Upper lobe of right lung (tissue), 1 donor: ENCODE results near the gene PIGV. TPM values are rescaled to one million over a fixed set of nuclear protein-coding genes. Genes with fewer than 3 reads are reported as not detected.
A peak's percentile ranks its signal among the peaks of the same experiment; 100 is the strongest.

ENCODE experiments used
- ATAC-seq: fragments of 200-7000 bp; cut with Tn5 transposase; one replicate; pipeline ENCODE4 v1.9.1; 2020; ENCODE audit warnings: mild to moderate bottlenecking, moderate library complexity
- DNase-seq: peaks from one replicate; pipeline ENCODE4 v3.0.0-alpha.2; 2020
- H3K27ac ChIP-seq: fragments of 200-600 bp; one replicate; pipeline ENCODE4 v1.8.0; 2022
- H3K27me3 ChIP-seq: fragments of 200-600 bp; one replicate; pipeline ENCODE4 v1.8.0; 2022; ENCODE audit warnings: mild to moderate bottlenecking
- H3K36me3 ChIP-seq: fragments of 200-600 bp; one replicate; pipeline ENCODE4 v1.8.0; 2022
- H3K4me1 ChIP-seq: fragments of 200-600 bp; one replicate; pipeline ENCODE4 v1.8.0; 2022
- H3K4me3 ChIP-seq: fragments of 200-600 bp; one replicate; pipeline ENCODE4 v1.8.0; 2022; ENCODE audit warnings: mild to moderate bottlenecking
- H3K9me3 ChIP-seq: fragments of 200-600 bp; one replicate; pipeline ENCODE4 v1.8.0; 2022
- intact Hi-C: fragments of 100-400 bp; cut with DNase I; formaldehyde crosslinking; loops from one replicate; pipeline ENCODE4 v1.11.0; 2022
- total RNA-seq: library from RNA; stranded (reverse); fragmentation: NEBNext Ultra II Directional; extraction: Animal tissue kit (Norgen Biotek cat#: 25700); gene quantifications from one replicate; pipeline ENCODE4 v1.2.1, GENCODE V29; 2021
- TF ChIP-seq, protein P1 (sequence below): fragments of 200-600 bp; IDR thresholded peaks from one replicate; pipeline ENCODE4 v1.8.0; 2022; ENCODE audit warnings: antibody characterized with exemption
- donor health status: DM: no; HTN: yes; CAD: no; lungs with severe emphysema.

Gene PIGV
- total RNA-seq, 1 donor from 2014 or later, result 16.7 TPM

GRCh38 chr1:26782521-26783212, 5.1 kb upstream of the PIGV start:
- ATAC-seq (no peak), DNase-seq (no peak)
- intact Hi-C loops, result loop anchor here (10.0 kb wide), 1 partner anchor 88 kb away; the partner anchor contains the start of gene ARID1A
- Histone ChIP-seq H3K4me3 (no peak overlapping the region), H3K27me3 (no peaks in the 10 kb centered on the region), H3K36me3 (peaks cover 52% of the 10 kb centered on the region), H3K4me1 (peaks cover 45% of the 10 kb centered on the region), H3K27ac (no peak overlapping the region), H3K9me3 (no peaks in the 10 kb centered on the region)
- TF ChIP-seq, protein P1, sequence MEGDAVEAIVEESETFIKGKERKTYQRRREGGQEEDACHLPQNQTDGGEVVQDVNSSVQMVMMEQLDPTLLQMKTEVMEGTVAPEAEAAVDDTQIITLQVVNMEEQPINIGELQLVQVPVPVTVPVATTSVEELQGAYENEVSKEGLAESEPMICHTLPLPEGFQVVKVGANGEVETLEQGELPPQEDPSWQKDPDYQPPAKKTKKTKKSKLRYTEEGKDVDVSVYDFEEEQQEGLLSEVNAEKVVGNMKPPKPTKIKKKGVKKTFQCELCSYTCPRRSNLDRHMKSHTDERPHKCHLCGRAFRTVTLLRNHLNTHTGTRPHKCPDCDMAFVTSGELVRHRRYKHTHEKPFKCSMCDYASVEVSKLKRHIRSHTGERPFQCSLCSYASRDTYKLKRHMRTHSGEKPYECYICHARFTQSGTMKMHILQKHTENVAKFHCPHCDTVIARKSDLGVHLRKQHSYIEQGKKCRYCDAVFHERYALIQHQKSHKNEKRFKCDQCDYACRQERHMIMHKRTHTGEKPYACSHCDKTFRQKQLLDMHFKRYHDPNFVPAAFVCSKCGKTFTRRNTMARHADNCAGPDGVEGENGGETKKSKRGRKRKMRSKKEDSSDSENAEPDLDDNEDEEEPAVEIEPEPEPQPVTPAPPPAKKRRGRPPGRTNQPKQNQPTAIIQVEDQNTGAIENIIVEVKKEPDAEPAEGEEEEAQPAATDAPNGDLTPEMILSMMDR, result no peak

GRCh38 chr1:26783646-26784022, 4.1 kb upstream of the PIGV start:
- ATAC-seq, result no peak
- no peak for DNase-seq
- no peaks in the 10 kb centered on the region for H3K27me3 ChIP-seq
- no peaks in the 10 kb centered on the region for H3K9me3 ChIP-seq
- intact Hi-C loops, result loop anchor here (10.0 kb wide), 1 partner anchor 89 kb away; the partner anchor contains the start of gene ARID1A
- H3K4me3 ChIP-seq, result no peak overlapping the region
- peaks cover 42% of the 10 kb centered on the region for H3K36me3 ChIP-seq
- H3K4me1 ChIP-seq, result peaks cover 45% of the 10 kb centered on the region
- peak overlapping the region; percentile 100 for H3K27ac ChIP-seq
- TF ChIP-seq, protein P1, result no peak

DNA sequence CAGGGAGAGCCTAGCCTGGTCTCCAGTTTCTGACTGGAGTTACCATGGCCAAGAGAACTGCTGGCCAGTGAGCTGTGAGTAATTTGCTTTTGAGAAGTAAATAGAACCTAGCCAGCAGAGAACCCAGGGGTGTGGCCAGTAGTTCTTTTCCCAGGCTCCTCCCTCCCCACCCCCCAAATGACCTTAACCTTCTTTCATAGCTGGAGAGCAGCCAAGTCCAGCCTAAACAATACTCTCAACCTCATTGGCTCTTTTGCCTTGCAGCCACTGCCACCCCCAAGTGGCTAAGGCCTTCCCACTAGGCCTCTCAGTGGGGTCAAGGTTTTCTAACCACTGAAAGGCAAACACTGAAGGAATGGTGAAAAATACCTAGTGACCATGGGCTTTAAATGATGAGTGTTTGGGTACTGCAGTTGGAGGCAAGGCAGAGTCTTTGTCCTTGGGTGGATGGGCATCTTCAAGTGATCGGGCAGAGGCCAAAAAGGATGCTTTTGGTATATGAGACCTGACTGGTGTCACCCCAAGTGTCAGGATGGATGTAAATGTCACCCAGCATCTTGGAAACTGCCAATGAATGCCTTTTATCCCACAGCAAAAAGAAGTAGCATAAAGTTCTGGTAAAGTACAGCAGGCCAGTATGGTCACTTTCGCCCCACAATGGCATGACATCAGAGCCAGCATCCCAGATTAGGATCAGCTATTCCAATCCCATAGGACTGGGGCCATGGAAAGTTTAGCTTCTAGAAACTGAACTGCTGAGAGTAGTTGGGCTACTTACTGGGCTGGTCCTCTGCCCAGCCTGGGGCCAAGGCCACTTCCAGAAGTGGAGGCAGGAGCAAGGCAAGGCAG, 3.5 kb upstream of the PIGV start:
- Histone ChIP-seq H3K27me3 (no peaks in the 10 kb centered on the region), H3K4me1 (peaks cover 45% of the 10 kb centered on the region), H3K36me3 (peaks cover 36% of the 10 kb centered on the region), H3K9me3 (no peaks in the 10 kb centered on the region), H3K4me3 (no peak overlapping the region), H3K27ac (peak overlapping the region; percentile 100)
- intact Hi-C loops, result loop anchor here (10.0 kb wide), 1 partner anchor 89 kb away; the partner anchor contains the start of gene ARID1A
- TF ChIP-seq, protein P1, result no peak
- DNase-seq (no peak), ATAC-seq (peak; percentile 23)

GRCh38 chr1:26784886-26785285, 2.9 kb upstream of the PIGV start:
- Histone ChIP-seq H3K4me3 (no peak overlapping the region), H3K27ac (peak overlapping the region; percentile 100), H3K4me1 (peaks cover 45% of the 10 kb centered on the region), H3K9me3 (no peaks in the 10 kb centered on the region), H3K27me3 (no peaks in the 10 kb centered on the region), H3K36me3 (peaks cover 29% of the 10 kb centered on the region)
- TF ChIP-seq, protein P1, result no peak
- DNase-seq (no peak), ATAC-seq (no peak)
- intact Hi-C loops, result loop anchor here (10.0 kb wide), 1 partner anchor 90 kb away; the partner anchor contains the start of gene ARID1A

- H3K4me1 ChIP-seq, result peaks cover 45% of the 10 kb centered on the region
These were observed 1.9 kb upstream of the PIGV start for GRCh38 chr1:26785611-26786436.

More at GRCh38 chr1:26785611-26786436, 1.9 kb upstream of the PIGV start:
- peaks cover 20% of the 10 kb centered on the region for H3K36me3 ChIP-seq
- TF ChIP-seq, protein P1, result no peak
- DNase-seq (no peak), ATAC-seq (no peak)
- intact Hi-C loops, result loop anchor here (10.0 kb wide), 1 partner anchor 91 kb away; the partner anchor contains the start of gene ARID1A
- no peaks in the 10 kb centered on the region for H3K9me3 ChIP-seq
- H3K4me3 ChIP-seq, result peak overlapping the region; percentile 92
- H3K27ac ChIP-seq, result peak overlapping the region; percentile 100
- no peaks in the 10 kb centered on the region for H3K27me3 ChIP-seq
